ENCODE data around the gene COL27A1.

DNA sequence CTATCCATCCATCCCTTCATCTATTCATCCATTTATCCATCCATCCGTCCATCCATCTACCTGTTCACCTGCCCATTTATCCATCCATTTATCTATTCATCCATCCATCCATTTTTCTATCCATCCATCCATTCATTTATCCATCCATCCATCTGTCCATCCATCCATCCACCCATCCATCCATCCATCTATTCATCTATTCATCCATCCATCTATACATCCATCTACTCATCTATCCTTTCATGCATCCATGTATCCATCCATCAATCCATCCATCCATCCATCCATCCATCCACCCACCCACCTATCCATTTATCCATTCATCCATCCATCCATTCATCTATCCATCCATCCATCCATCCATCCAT is 10.8 kb downstream of the COL27A1 start:
- TF ChIP-seq, protein P1, sequence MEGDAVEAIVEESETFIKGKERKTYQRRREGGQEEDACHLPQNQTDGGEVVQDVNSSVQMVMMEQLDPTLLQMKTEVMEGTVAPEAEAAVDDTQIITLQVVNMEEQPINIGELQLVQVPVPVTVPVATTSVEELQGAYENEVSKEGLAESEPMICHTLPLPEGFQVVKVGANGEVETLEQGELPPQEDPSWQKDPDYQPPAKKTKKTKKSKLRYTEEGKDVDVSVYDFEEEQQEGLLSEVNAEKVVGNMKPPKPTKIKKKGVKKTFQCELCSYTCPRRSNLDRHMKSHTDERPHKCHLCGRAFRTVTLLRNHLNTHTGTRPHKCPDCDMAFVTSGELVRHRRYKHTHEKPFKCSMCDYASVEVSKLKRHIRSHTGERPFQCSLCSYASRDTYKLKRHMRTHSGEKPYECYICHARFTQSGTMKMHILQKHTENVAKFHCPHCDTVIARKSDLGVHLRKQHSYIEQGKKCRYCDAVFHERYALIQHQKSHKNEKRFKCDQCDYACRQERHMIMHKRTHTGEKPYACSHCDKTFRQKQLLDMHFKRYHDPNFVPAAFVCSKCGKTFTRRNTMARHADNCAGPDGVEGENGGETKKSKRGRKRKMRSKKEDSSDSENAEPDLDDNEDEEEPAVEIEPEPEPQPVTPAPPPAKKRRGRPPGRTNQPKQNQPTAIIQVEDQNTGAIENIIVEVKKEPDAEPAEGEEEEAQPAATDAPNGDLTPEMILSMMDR (conservative IDR thresholded peaks at IDR 0.05; ENCODE audit: low read depth in 2 of 2) = no peak
- TF ChIP-seq EZH2 (IDR thresholded peaks at IDR 0.05; ENCODE audit: low read depth, unreplicated experiment) (no peak), POLR2AphosphoS5 (IDR thresholded peaks at IDR 0.05; ENCODE audit: low read depth) (no peak), ZNF331 (CRISPR knock-in tag; IDR thresholded peaks at IDR 0.05; ENCODE audit: low read depth) (no peak), EZH2phosphoT487 (IDR thresholded peaks at IDR 0.05; ENCODE audit: unreplicated experiment) (no peak), JUNB (IDR thresholded peaks at IDR 0.05; ENCODE audit: unreplicated experiment) (no peak)
- TF ChIP-seq, protein P2, sequence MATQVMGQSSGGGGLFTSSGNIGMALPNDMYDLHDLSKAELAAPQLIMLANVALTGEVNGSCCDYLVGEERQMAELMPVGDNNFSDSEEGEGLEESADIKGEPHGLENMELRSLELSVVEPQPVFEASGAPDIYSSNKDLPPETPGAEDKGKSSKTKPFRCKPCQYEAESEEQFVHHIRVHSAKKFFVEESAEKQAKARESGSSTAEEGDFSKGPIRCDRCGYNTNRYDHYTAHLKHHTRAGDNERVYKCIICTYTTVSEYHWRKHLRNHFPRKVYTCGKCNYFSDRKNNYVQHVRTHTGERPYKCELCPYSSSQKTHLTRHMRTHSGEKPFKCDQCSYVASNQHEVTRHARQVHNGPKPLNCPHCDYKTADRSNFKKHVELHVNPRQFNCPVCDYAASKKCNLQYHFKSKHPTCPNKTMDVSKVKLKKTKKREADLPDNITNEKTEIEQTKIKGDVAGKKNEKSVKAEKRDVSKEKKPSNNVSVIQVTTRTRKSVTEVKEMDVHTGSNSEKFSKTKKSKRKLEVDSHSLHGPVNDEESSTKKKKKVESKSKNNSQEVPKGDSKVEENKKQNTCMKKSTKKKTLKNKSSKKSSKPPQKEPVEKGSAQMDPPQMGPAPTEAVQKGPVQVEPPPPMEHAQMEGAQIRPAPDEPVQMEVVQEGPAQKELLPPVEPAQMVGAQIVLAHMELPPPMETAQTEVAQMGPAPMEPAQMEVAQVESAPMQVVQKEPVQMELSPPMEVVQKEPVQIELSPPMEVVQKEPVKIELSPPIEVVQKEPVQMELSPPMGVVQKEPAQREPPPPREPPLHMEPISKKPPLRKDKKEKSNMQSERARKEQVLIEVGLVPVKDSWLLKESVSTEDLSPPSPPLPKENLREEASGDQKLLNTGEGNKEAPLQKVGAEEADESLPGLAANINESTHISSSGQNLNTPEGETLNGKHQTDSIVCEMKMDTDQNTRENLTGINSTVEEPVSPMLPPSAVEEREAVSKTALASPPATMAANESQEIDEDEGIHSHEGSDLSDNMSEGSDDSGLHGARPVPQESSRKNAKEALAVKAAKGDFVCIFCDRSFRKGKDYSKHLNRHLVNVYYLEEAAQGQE (IDR thresholded peaks at IDR 0.05; ENCODE audit: unreplicated experiment) = no peak

Data from GM23338 (cell line).